ENCODE data around the gene MYMK. TPM values are rescaled to one million over a fixed set of nuclear protein-coding genes. Genes with fewer than 3 reads are reported as not detected.

Gene MYMK
- total and polyA plus RNA-seq, 2 of the 8 experiments (the other 6 are each of a cell fraction or from before 2014, with no cell fraction given), result not detected

- no peaks in the 10 kb centered on the region; a peak in 3 of 7 replicates for H3K4me1 ChIP-seq (replicated peaks in 1 of 4; ENCODE audit: control insufficient read depth in 3 of 4, insufficient read depth in 4 of 4, low read length in 3 of 4)
Observed at GRCh38 chr9:133571391-133571890, 46.7 kb upstream of the MYMK start.

More at GRCh38 chr9:133571391-133571890, 46.7 kb upstream of the MYMK start:
- no peaks in the 10 kb centered on the region for H3K23me2 ChIP-seq (ENCODE audit: low read depth, low read length)
- H3K9me3 ChIP-seq (ENCODE audit: insufficient read depth in 2 of 2, low read depth in 1 of 2, low read length in 1 of 2), result no peaks in the 10 kb centered on the region
- H3K18ac ChIP-seq (ENCODE audit: extremely low read depth, low read length), result no peak overlapping the region
- H2BK15ac ChIP-seq (ENCODE audit: low read length), result no peak overlapping the region
- no peak overlapping the region for H3K4ac ChIP-seq (replicated peaks; ENCODE audit: insufficient read length, low read depth, low read length)
- H4K8ac ChIP-seq (ENCODE audit: extremely low read depth, insufficient read depth, low read length), result no peak overlapping the region
- no peak overlapping the region for H2BK5ac ChIP-seq (ENCODE audit: low read depth, low read length)
- H3K79me1 ChIP-seq (ENCODE audit: low read depth, low read length), result no peaks in the 10 kb centered on the region
- H3K27me3 ChIP-seq (replicated peaks in 1 of 4; ENCODE audit: control insufficient read depth in 3 of 4, extremely low read depth in 1 of 4, insufficient read depth in 3 of 4, low read length in 3 of 4), result 0 out of 7 replicates have a peak, but pooled peaks cover 0 to 1% (median 0%) of the 10 kb centered on the region in 4 experiments
- no peak overlapping the region for H4K5ac ChIP-seq (ENCODE audit: insufficient read length, low read depth, low read length)
- ChIA-PET CTCF (ENCODE audit: partially characterized antibody) (interaction anchor here (1.0 to 2.1 kb wide), 8 partner anchors 9 to 64 kb away, joined by 3 to 5 read pairs (median 4); no protein-coding TSS in a partner anchor), POLR2A (ENCODE audit: partially characterized antibody) (no interaction called here)
- no peak overlapping the region for H3K9ac ChIP-seq (replicated peaks in 1 of 4; ENCODE audit: extremely low read depth in 1 of 4, low read depth in 3 of 4, low read length in 3 of 4)
- H3K79me2 ChIP-seq (ENCODE audit: control insufficient read depth in 1 of 2, insufficient read depth in 2 of 2, low read length in 2 of 2), result no peaks in the 10 kb centered on the region
- H2AK5ac ChIP-seq (ENCODE audit: low read depth, low read length), result no peak overlapping the region
- no peak overlapping the region for H3K27ac ChIP-seq (ENCODE audit: low read depth, low read length)
- no peak overlapping the region for H3K4me2 ChIP-seq (ENCODE audit: insufficient read depth in 1 of 2, low read depth in 2 of 2, low read length in 2 of 2)
- TF ChIP-seq NRF1 (IDR thresholded peaks at IDR 0.05; ENCODE audit: low read depth, low read length) (no peak), RFX5 (IDR thresholded peaks at IDR 0.05; ENCODE audit: borderline replicate concordance, low read depth, low read length) (no peak), RBBP5 (IDR thresholded peaks at IDR 0.05; ENCODE audit: borderline replicate concordance, low read depth, low read length) (no peak), HDAC2 (IDR thresholded peaks at IDR 0.05; ENCODE audit: borderline replicate concordance in 1 of 2, low read depth in 2 of 2, low read length in 2 of 2) (no peak)
- WGBS, 2 experiments (ENCODE audit: extremely low coverage in 1 of 2, insufficient coverage in 1 of 2, insufficient read length in 1 of 2, insufficient replicate concordance in 2 of 2, low coverage in 1 of 2, low lambda C conversion rate in 2 of 2, missing lambda C conversion rate in 1 of 2), result 84% methylated on average over 7 of the region's 9 CpGs; no CpG with 5 or more reads in 1 of the 2 experiments
- no peak for DNase-seq (ENCODE audit: low read depth in 1 of 2, low spot score in 2 of 2)
- no peak overlapping the region for H3K56ac ChIP-seq (replicated peaks; ENCODE audit: insufficient read length, low read depth, low read length)
- no peak overlapping the region for H2BK12ac ChIP-seq (ENCODE audit: low read depth, low read length)
- H4K91ac ChIP-seq (replicated peaks; ENCODE audit: insufficient read length, low read length), result no peak overlapping the region
- no peak overlapping the region for H2AFZ ChIP-seq (ENCODE audit: low read length)
- no peak overlapping the region for H3K23ac ChIP-seq (ENCODE audit: insufficient read length)
- no peak for FAIRE-seq
- no peak overlapping the region for H2BK20ac ChIP-seq (ENCODE audit: low read length)
- no peaks in the 10 kb centered on the region for H4K20me1 ChIP-seq (replicated peaks in 1 of 2; ENCODE audit: control insufficient read depth in 1 of 2, insufficient read depth in 2 of 2, low read length in 2 of 2)
- H3K36me3 ChIP-seq (ENCODE audit: control insufficient read depth in 2 of 4, insufficient read depth in 4 of 4, low read length in 3 of 4), result no peaks in the 10 kb centered on the region
- H3K4me3 ChIP-seq (ENCODE audit: extremely low read depth in 1 of 4, insufficient read depth in 2 of 4, low read depth in 3 of 4, low read length in 4 of 4), result no peak overlapping the region
- no peak overlapping the region for H3K14ac ChIP-seq (ENCODE audit: insufficient read length)
- no peak overlapping the region for H2BK120ac ChIP-seq (replicated peaks; ENCODE audit: low read depth, low read length)
